DOHH2 (cell line): ENCODE measurements around the gene PSG6.
"Not testable (repeated sequence)": the region's sequence is repeated elsewhere in the genome, so short reads cannot be mapped to it uniquely, and the experiment has no call there.

ENCODE experiments used
- CTCF ChIP-seq: fragments of 200-600 bp; sonication (generic); IDR thresholded peaks from one replicate; pipeline ENCODE4 v1.5.1; 2014; ENCODE audit warnings: antibody characterized with exemption, mild to moderate bottlenecking, low read depth, low read length; ENCODE audit not compliant: poor library complexity, severe bottlenecking
- EZH2phosphoT487 ChIP-seq: fragments of 200-600 bp; sonication (generic); IDR thresholded peaks from 2 replicates; pipeline ENCODE4 v1.6.1; 2017; ENCODE audit warnings: borderline replicate concordance, mild to moderate bottlenecking, antibody characterized with exemption, low read length, moderate library complexity, mixed read lengths

- TF ChIP-seq CTCF, EZH2phosphoT487: not testable (repeated sequence)
Observed at GRCh38 chr19:42937107-42937506, 19.4 kb upstream of the PSG6 start, which contains the start of gene PSG7.
